Kidney (tissue), 14 donors: Measurements from ENCODE around the gene C6orf58. TPM values are rescaled to one million over a fixed set of nuclear protein-coding genes. Genes with fewer than 3 reads are reported as not detected.

Source experiments
- DNase-seq, 5 donors: peaks; one replicate each; pipeline ENCODE4 v3.0.0-alpha.2; 2013 to 2020
- FAIRE-seq: peaks from 2 replicates; lab custom pipeline; 2012; peaks lifted over from hg19 to GRCh38; lab: Jason Lieb, UNC
- H3K27ac ChIP-seq, 2 donors: one replicate each; pipeline ENCODE4 v1.7.0; 2013; ENCODE audit warnings: low read depth in 2 of 2, low read length in 2 of 2, inconsistent platforms in 1 of 2
- H3K27me3 ChIP-seq: one replicate; pipeline ENCODE4 v1.7.1; 2013; ENCODE audit warnings: low read length, inconsistent platforms; ENCODE audit not compliant: control insufficient read depth, insufficient read depth
- H3K36me3 ChIP-seq, 3 donors: one replicate each; pipeline versions ENCODE4 v1.7.0 to v1.7.1; 2013; ENCODE audit warnings: low read length in 3 of 3, control low read depth in 1 of 3, inconsistent platforms in 1 of 3; ENCODE audit not compliant: insufficient read depth in 3 of 3, control insufficient read depth in 2 of 3
- H3K4me1 ChIP-seq, 3 donors: one replicate each; pipeline versions ENCODE4 v1.7.0 to v1.7.1; 2013; ENCODE audit warnings: low read length in 3 of 3, inconsistent platforms in 1 of 3, low read depth in 1 of 3; ENCODE audit not compliant: control insufficient read depth in 2 of 3, insufficient read depth in 2 of 3
- H3K4me3 ChIP-seq, 3 donors: one replicate each; pipeline versions ENCODE4 v1.7.0 to v1.8.1; 2013; ENCODE audit warnings: low read length in 3 of 3, control low read depth in 1 of 3, inconsistent platforms in 1 of 3
- H3K9ac ChIP-seq, 3 donors: one replicate each; pipeline versions ENCODE4 v1.7.0 to v1.7.1; 2013; ENCODE audit warnings: low read length in 3 of 3, control low read depth in 1 of 3, inconsistent platforms in 1 of 3
- H3K9me3 ChIP-seq, 3 donors: one replicate each; pipeline versions ENCODE4 v1.7.0 to v1.7.1; 2013; ENCODE audit warnings: low read length in 3 of 3, control low read depth in 1 of 3, inconsistent platforms in 1 of 3; ENCODE audit not compliant: control insufficient read depth in 2 of 3, insufficient read depth in 1 of 3
- intact Hi-C: fragments of 100-400 bp; cut with DNase I; formaldehyde crosslinking; loops from one replicate; pipeline ENCODE4 v1.11.1; 2022
- polyA plus RNA-seq: library from polyadenylated mRNA; stranded (reverse); fragments of 350-450 nt; fragmentation: Illumina TruSeq; extraction: RNeasy Lipid Tissue Mini Kit (QIAGEN cat#74804); gene quantifications from one replicate; pipeline ENCODE4 v1.2.3, GENCODE V29; 2014; ENCODE audit warnings: low read depth, low replicate concordance; ENCODE audit not compliant: insufficient read depth
- total RNA-seq: library from RNA; stranded (reverse); fragmentation: NEBNext Ultra II Directional; extraction: Animal tissue kit (Norgen Biotek cat#: 25700); gene quantifications from one replicate; pipeline ENCODE4 v1.2.1, GENCODE V29; 2021
- TF ChIP-seq, protein P1 (sequence below): IDR thresholded peaks from 3 replicates; pipeline ENCODE4 v1.5.1; 2012; ENCODE audit warnings: mild to moderate bottlenecking, moderate library complexity, borderline replicate concordance; ENCODE audit not compliant: insufficient read depth; ENCODE audit errors: extremely low read depth
- donor health status: control.
- donor health status: control.
- donor health status: control.
- donor health status: control.
- donor health status: control.
- donor health status: DM: yes; HTN: yes; CAD: no.
- donor health status: Normal renal cell carcinoma (clear cell type).

The C6orf58 gene
- total and polyA plus RNA-seq, 2 donors from 2014 or later = not detected

DNA sequence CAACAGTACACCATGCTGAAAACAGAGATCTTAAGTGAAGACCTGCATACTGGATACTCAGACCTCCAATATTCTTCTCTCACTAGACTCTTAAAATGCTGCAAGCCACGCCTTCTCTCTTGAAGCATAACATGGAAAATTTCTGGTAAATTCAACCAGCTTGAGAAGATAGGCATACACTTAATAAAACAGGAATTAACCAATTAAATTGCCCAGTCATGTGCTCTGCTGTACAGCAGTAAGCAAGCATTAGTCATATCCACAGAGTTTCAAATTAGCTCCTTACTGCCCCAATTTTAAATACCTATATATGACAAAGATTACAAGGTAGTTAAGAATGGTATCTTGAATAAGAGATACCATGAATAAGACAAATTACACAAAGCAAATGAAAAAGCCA, 53.8 kb downstream of the C6orf58 start:
- Histone ChIP-seq H3K9me3 (no peaks in the 10 kb centered on the region), H3K27me3 (no peaks in the 10 kb centered on the region), H3K4me3 (no peak overlapping the region), H3K9ac (no peak overlapping the region), H3K36me3 (no peaks in the 10 kb centered on the region), H3K4me1 (no peaks in the 10 kb centered on the region), H3K27ac (no peak overlapping the region)
- intact Hi-C loops = no loop called here
- FAIRE-seq = no peak
- TF ChIP-seq, protein P1, sequence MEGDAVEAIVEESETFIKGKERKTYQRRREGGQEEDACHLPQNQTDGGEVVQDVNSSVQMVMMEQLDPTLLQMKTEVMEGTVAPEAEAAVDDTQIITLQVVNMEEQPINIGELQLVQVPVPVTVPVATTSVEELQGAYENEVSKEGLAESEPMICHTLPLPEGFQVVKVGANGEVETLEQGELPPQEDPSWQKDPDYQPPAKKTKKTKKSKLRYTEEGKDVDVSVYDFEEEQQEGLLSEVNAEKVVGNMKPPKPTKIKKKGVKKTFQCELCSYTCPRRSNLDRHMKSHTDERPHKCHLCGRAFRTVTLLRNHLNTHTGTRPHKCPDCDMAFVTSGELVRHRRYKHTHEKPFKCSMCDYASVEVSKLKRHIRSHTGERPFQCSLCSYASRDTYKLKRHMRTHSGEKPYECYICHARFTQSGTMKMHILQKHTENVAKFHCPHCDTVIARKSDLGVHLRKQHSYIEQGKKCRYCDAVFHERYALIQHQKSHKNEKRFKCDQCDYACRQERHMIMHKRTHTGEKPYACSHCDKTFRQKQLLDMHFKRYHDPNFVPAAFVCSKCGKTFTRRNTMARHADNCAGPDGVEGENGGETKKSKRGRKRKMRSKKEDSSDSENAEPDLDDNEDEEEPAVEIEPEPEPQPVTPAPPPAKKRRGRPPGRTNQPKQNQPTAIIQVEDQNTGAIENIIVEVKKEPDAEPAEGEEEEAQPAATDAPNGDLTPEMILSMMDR = no peak
- no peak for DNase-seq

DNA sequence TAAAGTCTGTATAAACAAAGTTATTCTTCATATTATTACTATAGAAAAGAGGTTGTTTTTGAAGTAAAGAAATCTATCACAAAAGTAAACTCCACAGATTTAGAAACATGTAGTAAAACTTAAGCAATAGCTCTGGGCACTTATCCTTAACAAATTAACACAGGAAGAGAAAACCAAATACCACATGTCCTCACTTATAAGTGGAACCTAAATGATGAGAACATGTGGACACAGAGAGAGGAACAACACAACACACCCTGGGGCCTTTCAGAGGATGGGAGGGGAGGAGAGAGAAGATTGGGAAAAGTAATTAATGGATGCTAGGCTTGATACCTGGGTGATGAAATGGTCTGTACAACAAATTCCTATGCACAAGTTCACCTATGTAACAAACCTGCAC, 57.2 kb downstream of the C6orf58 start:
- no peaks in the 10 kb centered on the region for H3K36me3 ChIP-seq
- no peak for FAIRE-seq
- TF ChIP-seq, protein P1 = no peak
- DNase-seq = no peak
- no peak overlapping the region for H3K4me3 ChIP-seq
- H3K9ac ChIP-seq = no peak overlapping the region
- no peaks in the 10 kb centered on the region for H3K9me3 ChIP-seq
- no peak overlapping the region for H3K27ac ChIP-seq
- H3K27me3 ChIP-seq = no peaks in the 10 kb centered on the region
- intact Hi-C loops = no loop called here
- no peaks in the 10 kb centered on the region for H3K4me1 ChIP-seq

DNA sequence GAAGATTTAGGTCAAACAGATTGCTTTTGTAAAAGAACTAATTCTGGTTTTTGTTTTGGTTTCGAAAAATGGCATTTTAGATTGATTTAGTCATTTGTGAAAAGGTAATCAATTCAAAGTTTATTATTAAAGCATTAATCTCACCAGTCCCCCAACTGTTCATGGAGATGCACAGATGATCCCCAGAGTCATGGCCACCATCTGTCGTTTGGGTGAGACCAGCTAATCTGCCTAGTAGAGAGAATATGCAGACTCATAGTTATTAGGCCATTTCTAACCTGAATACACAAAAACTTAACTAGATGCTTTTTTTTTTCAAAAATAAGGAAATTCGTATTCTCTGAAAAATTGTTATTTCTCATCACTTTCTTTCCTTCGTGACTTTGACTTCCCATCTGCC, 58.1 kb downstream of the C6orf58 start:
- no peaks in the 10 kb centered on the region for H3K9me3 ChIP-seq
- H3K27ac ChIP-seq = no peak overlapping the region
- intact Hi-C loops = no loop called here
- H3K4me1 ChIP-seq = no peaks in the 10 kb centered on the region
- H3K36me3 ChIP-seq = no peaks in the 10 kb centered on the region
- TF ChIP-seq, protein P1 = no peak
- H3K4me3 ChIP-seq = no peak overlapping the region
- no peak overlapping the region for H3K9ac ChIP-seq
- H3K27me3 ChIP-seq = no peaks in the 10 kb centered on the region
- DNase-seq (no peak), FAIRE-seq (no peak)

DNA sequence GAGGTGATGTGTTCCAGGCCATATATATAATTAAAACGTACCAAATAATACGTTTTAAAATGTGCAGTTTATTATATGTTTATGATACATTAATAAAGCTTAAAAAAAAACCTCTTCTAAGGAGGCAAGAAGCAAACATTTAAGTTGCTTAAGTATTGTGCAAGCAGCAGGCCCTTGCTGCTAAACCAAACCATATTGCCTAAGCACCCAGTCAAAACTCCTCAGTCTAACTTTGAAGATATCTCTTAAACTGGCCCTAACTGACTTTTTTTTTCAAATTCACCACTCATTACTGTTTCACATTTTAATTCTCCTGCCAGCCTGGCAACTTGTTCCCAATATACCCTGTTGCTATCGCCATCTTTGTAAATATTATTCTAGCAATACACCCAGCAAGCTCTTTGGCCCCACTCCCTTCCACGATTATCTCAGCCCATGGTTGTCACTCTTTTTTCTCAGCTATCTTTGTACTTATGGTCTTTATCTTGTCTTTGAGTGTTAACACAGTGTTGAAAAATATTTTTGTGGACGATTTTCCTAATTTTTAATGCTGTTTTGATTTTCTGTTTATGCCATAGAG, 60.9 kb downstream of the C6orf58 start:
- Histone ChIP-seq H3K4me3 (no peak overlapping the region), H3K4me1 (no peaks in the 10 kb centered on the region), H3K27ac (no peak overlapping the region), H3K9ac (no peak overlapping the region), H3K9me3 (no peaks in the 10 kb centered on the region), H3K27me3 (no peaks in the 10 kb centered on the region), H3K36me3 (no peaks in the 10 kb centered on the region)
- TF ChIP-seq, protein P1 = no peak
- no peak for DNase-seq
- intact Hi-C loops = no loop called here
- no peak for FAIRE-seq
